GM19025 (cell line): Measurements from ENCODE around the gene CASP6.
"Not testable (repeated sequence)": the region's sequence is repeated elsewhere in the genome, so short reads cannot be mapped to it uniquely, and the experiment has no call there.

Source experiments
- ATAC-seq: cut with Tn5 transposase; IDR thresholded peaks from one replicate; pipeline ENCODE4 v1.9.1; 2021; ENCODE audit warnings: mild to moderate bottlenecking, low read depth, moderate library complexity; ENCODE audit not compliant: unreplicated experiment

CASP6 gene

GRCh38 chr4:109721033-109721432 is 17.8 kb upstream of the CASP6 start:
- ATAC-seq, result no peak

- no peak for ATAC-seq
Observed at GRCh38 chr4:109719604-109720003, 16.4 kb upstream of the CASP6 start.

GRCh38 chr4:109718759-109719158 is 15.5 kb upstream of the CASP6 start:
- no peak for ATAC-seq

GRCh38 chr4:109713500-109713899 is 10.3 kb upstream of the CASP6 start:
- ATAC-seq, result no peak

GRCh38 chr4:109708990-109709389 is 5.7 kb upstream of the CASP6 start:
- peak; percentile 70 for ATAC-seq

GRCh38 chr4:109708435-109708834 is 5.2 kb upstream of the CASP6 start:
- no peak for ATAC-seq

- no peak for ATAC-seq
Observed at GRCh38 chr4:109703664-109704361, 568 bp upstream of the CASP6 start.

GRCh38 chr4:109701566-109702410 is 1.5 kb downstream of the CASP6 start:
- ATAC-seq, result no peak

GRCh38 chr4:109699553-109700225 is 3.6 kb downstream of the CASP6 start:
- no peak for ATAC-seq

GRCh38 chr4:109698656-109699055 is 4.6 kb downstream of the CASP6 start:
- ATAC-seq, result no peak

GRCh38 chr4:109691411-109691920 is 11.8 kb downstream of the CASP6 start:
- ATAC-seq, result no peak

- ATAC-seq, result peak; percentile 88
Observed at GRCh38 chr4:109690690-109691410, 12.4 kb downstream of the CASP6 start.

- ATAC-seq, result no peak
Observed at GRCh38 chr4:109684727-109685126, 18.5 kb downstream of the CASP6 start.

GRCh38 chr4:109683621-109684253 is 19.5 kb downstream of the CASP6 start:
- ATAC-seq, result no peak

GRCh38 chr4:109682875-109683274 is 20.4 kb downstream of the CASP6 start:
- ATAC-seq, result no peak

GRCh38 chr4:109678925-109679324 is 24.3 kb downstream of the CASP6 start:
- ATAC-seq, result not testable (repeated sequence)

- ATAC-seq, result not testable (repeated sequence)
Observed at GRCh38 chr4:109678472-109678871, 24.8 kb downstream of the CASP6 start.

- ATAC-seq, result no peak
Observed at GRCh38 chr4:109676886-109677285, 26.4 kb downstream of the CASP6 start.

GRCh38 chr4:109675843-109676242 is 27.4 kb downstream of the CASP6 start:
- ATAC-seq, result no peak

- no peak for ATAC-seq
Observed at GRCh38 chr4:109675181-109675580, 28.1 kb downstream of the CASP6 start.
